Measurements from ENCODE around the gene ZNF804A.

GRCh38 chr2:184610891-184611290, 12.6 kb downstream of the ZNF804A start:
- TF ChIP-seq YY1 (IDR thresholded peaks at IDR 0.05; ENCODE audit: insufficient read depth, insufficient read length) (no peak), SUZ12 (IDR thresholded peaks at IDR 0.05; ENCODE audit: extremely low read depth, insufficient read depth, insufficient read length) (no peak)
